Stimulated activated CD4-positive, alpha-beta T cell treated with anti-CD3 and anti-CD28 coated beads, TNF-alpha, amount 100 ng/mL, for 1 hour (primary cell): ENCODE measurements around the gene AUTS2.

Experiments
- DNase-seq, 3 donors: peaks; one replicate each; pipeline ENCODE4 v3.0.0-alpha.2; 2020; ENCODE audit warnings: low read depth in 3 of 3, low spot score in 1 of 3

The AUTS2 gene

GRCh38 chr7:69599955-69600709 lies 1.9 kb downstream of the AUTS2 start:
- DNase-seq: no peak

DNA sequence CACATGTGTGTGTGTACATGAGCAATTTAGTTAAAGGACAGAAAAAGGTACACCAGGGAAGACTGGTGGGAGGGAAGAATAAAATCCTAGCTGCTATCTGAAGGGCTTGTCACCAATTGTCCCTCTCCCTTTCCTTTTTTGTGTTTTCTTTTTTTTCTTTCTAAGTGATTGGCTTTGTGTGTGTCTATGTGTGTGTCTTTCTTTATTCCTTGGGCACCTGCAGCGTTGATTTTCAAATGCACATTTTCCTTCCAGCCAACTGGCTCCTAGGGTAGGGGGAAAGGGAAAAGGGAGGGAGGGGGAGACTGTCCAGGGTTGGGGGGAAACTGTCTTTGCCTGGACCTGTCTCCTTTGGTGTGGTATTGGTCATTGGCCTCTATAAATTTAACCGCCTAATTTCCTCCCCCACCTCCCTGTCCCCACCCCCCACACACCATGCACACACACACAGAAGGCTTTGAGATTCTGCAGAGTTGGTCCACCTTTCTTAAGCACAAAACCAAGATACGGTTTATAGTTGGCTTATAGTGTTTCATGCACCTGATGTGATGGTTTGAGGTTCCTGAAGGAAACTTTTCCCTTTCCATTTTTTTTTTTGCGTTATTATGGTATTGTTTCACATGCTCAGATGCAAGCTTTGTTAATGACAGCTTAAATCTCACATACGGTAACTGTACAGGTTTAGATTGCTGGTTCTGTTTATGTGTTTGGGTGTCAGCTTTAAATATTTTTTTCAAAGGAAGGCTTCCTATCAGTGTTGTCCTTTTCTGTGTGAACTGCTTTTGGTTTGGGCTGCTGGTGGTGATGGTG lies 2.6 kb downstream of the AUTS2 start:
- no peak for DNase-seq

GRCh38 chr7:69602522-69602921 lies 4.2 kb downstream of the AUTS2 start:
- DNase-seq: no peak

DNA sequence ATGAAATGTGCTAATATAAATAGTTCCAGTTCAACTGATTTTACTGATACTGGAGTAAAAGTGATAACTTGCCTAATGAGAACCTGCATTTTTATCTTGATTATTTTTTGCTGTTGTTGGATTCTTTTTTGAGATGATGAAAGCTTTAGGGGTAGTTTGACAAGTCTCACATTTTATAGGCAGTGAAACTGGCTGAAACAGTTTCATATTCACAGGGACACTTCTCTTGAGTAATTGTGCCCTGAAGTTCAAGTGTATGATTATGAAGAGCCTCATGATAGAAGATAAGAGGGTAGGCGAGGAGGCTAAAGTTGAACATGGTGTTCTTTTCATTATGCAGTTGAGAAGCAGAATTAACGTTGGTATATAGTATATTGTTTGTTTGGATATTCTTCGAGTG lies 5.1 kb downstream of the AUTS2 start:
- DNase-seq: no peak

DNA sequence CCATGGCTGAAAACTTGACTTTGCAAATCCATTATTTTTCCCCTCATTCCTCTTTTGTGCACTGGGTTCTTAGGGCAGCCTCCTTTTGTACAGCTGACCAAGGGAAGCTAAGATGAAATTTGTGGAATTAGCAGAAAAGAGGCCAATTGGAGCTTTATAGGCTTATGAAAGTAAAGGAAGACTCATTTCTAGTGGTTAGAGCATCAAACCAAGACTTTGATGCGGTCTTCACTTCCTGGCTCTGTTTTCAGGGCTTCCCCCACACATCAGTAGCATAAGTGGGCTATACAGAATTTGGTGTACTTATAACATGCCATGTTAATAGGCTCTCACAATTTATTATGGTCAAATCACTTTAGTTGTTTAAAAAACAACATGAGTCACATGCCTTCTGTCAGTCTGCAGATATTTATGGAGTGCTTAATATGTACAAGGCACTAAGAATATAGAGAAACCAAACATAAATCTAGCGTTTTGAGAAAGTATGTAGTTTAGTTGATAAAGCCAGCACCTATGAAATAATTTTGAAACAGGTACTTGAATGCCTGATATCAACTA lies 5.7 kb downstream of the AUTS2 start:
- DNase-seq: no peak

DNA sequence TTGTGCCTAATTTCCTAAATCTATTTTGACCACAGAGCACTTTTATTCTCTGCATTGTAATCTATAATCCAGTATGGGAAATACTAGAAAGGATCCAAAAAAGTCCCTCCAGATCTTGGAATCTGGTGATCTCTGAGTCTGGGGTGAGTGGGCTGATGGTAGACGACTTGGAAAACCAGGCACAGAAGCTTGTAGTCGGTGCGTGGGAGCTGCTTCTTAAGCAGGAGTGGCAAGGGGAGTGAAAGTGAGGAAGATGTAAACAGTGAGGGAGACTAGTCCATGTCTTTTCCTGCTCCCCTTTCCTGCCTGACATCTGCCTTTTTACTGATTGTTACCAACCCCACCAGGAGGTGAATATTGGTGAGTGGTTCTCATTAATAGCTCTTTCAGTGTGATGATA lies 6.8 kb downstream of the AUTS2 start:
- no peak for DNase-seq

- no peak for DNase-seq
These were observed 7.3 kb downstream of the AUTS2 start for GRCh38 chr7:69605546-69605945.

DNA sequence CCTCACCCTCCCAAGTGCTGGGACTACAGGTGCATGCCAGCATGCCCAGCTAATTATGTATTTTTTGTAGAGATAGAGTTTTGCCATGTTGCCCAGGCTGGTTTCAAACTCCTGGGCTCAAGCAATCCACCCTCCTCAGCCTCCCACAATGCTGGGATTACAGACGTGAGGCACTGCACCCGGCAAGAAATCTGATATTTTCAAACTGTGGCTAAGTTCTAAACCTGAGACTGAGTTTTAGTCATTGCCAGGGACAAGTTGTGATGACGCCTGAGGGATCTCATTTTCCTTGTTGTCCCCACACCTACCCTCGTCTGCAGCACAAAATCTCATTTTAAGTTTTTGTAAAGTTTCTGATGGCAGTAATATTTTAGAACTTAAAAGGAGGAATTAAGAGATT lies 9.8 kb downstream of the AUTS2 start:
- DNase-seq: no peak

- DNase-seq: no peak
These were observed 10.6 kb downstream of the AUTS2 start for GRCh38 chr7:69608878-69609277.

GRCh38 chr7:69609541-69610373 lies 11.5 kb downstream of the AUTS2 start:
- no peak for DNase-seq

GRCh38 chr7:69610374-69611084 lies 12.3 kb downstream of the AUTS2 start:
- DNase-seq: no peak

DNA sequence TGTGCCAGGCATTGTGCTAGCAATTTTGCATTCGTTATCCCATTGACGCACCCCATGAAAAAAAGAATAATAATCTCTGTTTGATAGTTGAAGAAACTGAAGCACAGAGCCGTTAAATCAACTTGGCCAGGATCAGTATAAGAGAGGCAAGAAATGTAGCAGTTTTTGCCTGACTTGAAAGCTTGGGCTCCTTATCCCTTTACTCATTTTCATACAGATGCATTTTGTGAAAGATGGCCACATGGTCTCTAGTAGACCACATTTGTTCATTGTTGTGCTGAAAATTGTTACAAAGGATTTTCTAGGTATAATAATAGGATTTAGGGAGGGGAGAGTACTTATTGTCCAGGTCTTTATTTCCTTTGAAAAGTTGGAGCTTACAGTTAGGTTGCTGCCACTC lies 14.7 kb downstream of the AUTS2 start:
- DNase-seq: no peak

DNA sequence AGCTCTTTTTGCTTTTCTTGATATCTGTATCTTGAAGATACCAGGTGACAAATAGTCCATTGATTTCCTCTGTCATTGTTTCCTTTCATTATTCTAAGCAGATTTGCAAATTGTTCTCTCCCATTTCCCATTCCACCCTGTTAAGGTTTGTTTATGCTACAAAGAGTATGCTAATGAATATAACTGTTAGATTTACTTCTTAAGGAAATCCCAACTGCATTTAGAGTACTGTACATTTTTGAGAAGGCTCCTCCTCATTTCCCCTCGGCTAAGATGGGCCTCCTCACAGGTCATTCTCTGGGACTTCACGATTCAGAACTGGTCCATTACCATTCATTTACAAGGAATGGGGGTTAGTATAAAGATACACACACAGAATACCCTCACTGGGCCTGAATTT lies 15.6 kb downstream of the AUTS2 start:
- no peak for DNase-seq

DNA sequence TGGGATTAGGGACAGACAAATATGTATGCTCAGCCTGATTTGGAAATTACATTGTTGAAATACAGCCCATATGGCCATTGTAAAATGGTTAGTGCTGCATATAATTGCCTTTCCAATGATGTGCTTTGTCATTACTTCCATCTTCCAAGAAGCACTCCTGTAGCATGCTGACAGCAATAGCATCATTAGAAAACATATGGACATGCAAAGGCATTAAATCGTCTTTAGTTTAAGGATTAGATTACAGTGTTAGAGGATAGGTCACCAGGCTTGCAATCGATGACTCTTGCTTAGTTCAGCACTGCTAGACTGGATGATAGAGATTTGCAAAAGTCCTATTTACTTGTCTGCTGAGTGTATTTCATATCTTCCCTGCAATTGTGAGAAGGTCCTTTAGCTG lies 17.4 kb downstream of the AUTS2 start:
- no peak for DNase-seq

GRCh38 chr7:69617364-69617763 lies 19.1 kb downstream of the AUTS2 start:
- no peak for DNase-seq

GRCh38 chr7:69619054-69619453 lies 20.8 kb downstream of the AUTS2 start:
- DNase-seq: no peak

- DNase-seq: no peak
These were observed 21.4 kb downstream of the AUTS2 start for GRCh38 chr7:69619635-69620034.

DNA sequence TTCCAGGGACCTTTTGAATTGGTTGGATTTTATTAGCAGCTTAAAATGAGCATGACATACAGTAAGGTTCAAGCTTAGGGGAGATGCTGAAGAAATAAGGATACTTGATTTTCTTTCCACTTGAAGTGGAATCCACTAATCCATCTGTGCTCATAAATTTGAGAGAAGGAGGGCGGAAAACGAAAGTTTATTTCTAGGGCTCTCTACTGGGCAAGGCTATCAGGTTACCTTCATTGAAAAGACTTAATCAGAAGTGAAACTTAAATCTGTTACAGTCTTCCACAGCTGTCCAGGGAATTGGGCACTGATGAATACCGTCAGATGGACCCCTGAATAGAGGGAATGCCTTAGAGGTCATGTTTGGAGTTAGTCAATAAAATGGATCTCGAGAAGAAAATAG lies 21.8 kb downstream of the AUTS2 start:
- DNase-seq: no peak

- DNase-seq: no peak
These were observed 22.4 kb downstream of the AUTS2 start for GRCh38 chr7:69620650-69621049.

- no peak for DNase-seq
These were observed 23.9 kb downstream of the AUTS2 start for GRCh38 chr7:69622014-69622835.
